ENCODE data around the gene RAB34. TPM values are rescaled to one million over a fixed set of nuclear protein-coding genes. Genes with fewer than 3 reads are reported as not detected.
A peak's percentile ranks its signal among the peaks of the same experiment; 100 is the strongest.

The RAB34 gene
- total and polyA plus RNA-seq, 2 donors (not counting 1 experiment from before 2014, with no cell fraction given) = 17.1 to 18.0 TPM

GRCh38 chr17:28712032-28712704 lies 5.5 kb downstream of the RAB34 start:
- WGBS (ENCODE audit: insufficient coverage) = 7% methylated on average over 33 of the region's 34 CpGs

More at GRCh38 chr17:28712032-28712704, 5.5 kb downstream of the RAB34 start:
- intact Hi-C loops (cut with micrococcal nuclease) = loop anchor here (10.0 kb wide), 2 partner anchors 137 to 433 kb away; partner anchors contain the start of genes ALDOC and PIGS
- H3K9ac ChIP-seq (ENCODE audit: low read length) = peak overlapping the region; percentile 74
- TF ChIP-seq EZH2 (IDR thresholded peaks at IDR 0.05; ENCODE audit: borderline replicate concordance, insufficient read depth, low read depth, low read length, poor library complexity, severe bottlenecking) = no peak
- TF ChIP-seq, protein P1, sequence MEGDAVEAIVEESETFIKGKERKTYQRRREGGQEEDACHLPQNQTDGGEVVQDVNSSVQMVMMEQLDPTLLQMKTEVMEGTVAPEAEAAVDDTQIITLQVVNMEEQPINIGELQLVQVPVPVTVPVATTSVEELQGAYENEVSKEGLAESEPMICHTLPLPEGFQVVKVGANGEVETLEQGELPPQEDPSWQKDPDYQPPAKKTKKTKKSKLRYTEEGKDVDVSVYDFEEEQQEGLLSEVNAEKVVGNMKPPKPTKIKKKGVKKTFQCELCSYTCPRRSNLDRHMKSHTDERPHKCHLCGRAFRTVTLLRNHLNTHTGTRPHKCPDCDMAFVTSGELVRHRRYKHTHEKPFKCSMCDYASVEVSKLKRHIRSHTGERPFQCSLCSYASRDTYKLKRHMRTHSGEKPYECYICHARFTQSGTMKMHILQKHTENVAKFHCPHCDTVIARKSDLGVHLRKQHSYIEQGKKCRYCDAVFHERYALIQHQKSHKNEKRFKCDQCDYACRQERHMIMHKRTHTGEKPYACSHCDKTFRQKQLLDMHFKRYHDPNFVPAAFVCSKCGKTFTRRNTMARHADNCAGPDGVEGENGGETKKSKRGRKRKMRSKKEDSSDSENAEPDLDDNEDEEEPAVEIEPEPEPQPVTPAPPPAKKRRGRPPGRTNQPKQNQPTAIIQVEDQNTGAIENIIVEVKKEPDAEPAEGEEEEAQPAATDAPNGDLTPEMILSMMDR (IDR thresholded peaks at IDR 0.05) = no peak
- H2AFZ ChIP-seq (ENCODE audit: insufficient read depth, low read depth, low read length, poor library complexity, severe bottlenecking) = peak overlapping the region; percentile 96
- no peaks in the 10 kb centered on the region for H4K20me1 ChIP-seq (ENCODE audit: control insufficient read depth, insufficient read depth, low read length, poor library complexity, severe bottlenecking)
- H3K27me3 Mint-ChIP-seq = no peaks in the 10 kb centered on the region
- H3K27ac ChIP-seq (ENCODE audit: low read length in 2 of 2) = peak overlapping the region; percentile 69 to 79
- POLR2A ChIA-PET = interaction anchor here (0.6 to 2.8 kb wide), 9 partner anchors 8 to 240 kb away, joined by 3 to 38 read pairs (median 6); partner anchors contain the start of genes BLTP2, NEK8, PHF12 and RPL23A
- H3K4me3 Mint-ChIP-seq = peak overlapping the region; percentile 96
- peaks cover 19% of the 10 kb centered on the region for H3K4me1 Mint-ChIP-seq
- peak overlapping the region; percentile 93 for H3K4me2 ChIP-seq (replicated peaks; ENCODE audit: low read depth, low read length, poor library complexity, severe bottlenecking)
- H3K36me3 ChIP-seq (replicated peaks in 1 of 2; ENCODE audit: control extremely low read depth in 1 of 2, control insufficient read depth in 1 of 2, extremely low read depth in 1 of 2, insufficient read depth in 2 of 2, low read length in 1 of 2) = no peaks in the 10 kb centered on the region
- peak overlapping the region; percentile 52 to 88 (median 73) for H3K4me3 ChIP-seq (ENCODE audit: control extremely low read depth in 1 of 5, extremely low read depth in 1 of 5, insufficient read depth in 1 of 5, low read depth in 2 of 5, low read length in 4 of 5)
- ATAC-seq (ENCODE audit: low read depth) (peak; percentile 50), DNase-seq (peak; percentile 83)
- no peaks in the 10 kb centered on the region for H3K79me2 ChIP-seq (ENCODE audit: control insufficient read depth, insufficient read depth, low read length)
- CTCF ChIA-PET = interaction anchor here (1.2 to 3.2 kb wide), 7 partner anchors 7 to 405 kb away, joined by 3 to 31 read pairs (median 5); partner anchors contain the start of genes RPL23A and TLCD1
- no peaks in the 10 kb centered on the region for H3K9me3 Mint-ChIP-seq (ENCODE audit: insufficient read depth)
- H3K27ac Mint-ChIP-seq = peak overlapping the region; percentile 93
- peaks cover 16 to 25% of the 10 kb centered on the region in 2 donors for H3K4me1 ChIP-seq (ENCODE audit: control insufficient read depth in 2 of 2, insufficient read depth in 2 of 2, low read length in 2 of 2)
- no peaks in the 10 kb centered on the region for H3K9me3 ChIP-seq (ENCODE audit: control extremely low read depth in 1 of 3, control insufficient read depth in 2 of 3, insufficient read depth in 1 of 3, low read length in 2 of 3)
- peaks cover 0 to 6% (median 2%) of the 10 kb centered on the region in 4 experiments for H3K27me3 ChIP-seq (replicated peaks in 1 of 4; ENCODE audit: control extremely low read depth in 1 of 4, control insufficient read depth in 3 of 4, insufficient read depth in 4 of 4, low read length in 3 of 4)
